ENCODE results near the gene MUC5AC.

- TF ChIP-seq CTCF (IDR thresholded peaks at IDR 0.05; ENCODE audit: poor library complexity, severe bottlenecking) (no peak), EZH2 (IDR thresholded peaks at IDR 0.05; ENCODE audit: borderline replicate concordance, insufficient read depth, low read length, poor library complexity, severe bottlenecking) (no peak), EP300 (conservative IDR thresholded peaks at IDR 0.05; ENCODE audit: poor library complexity, severe bottlenecking) (no peak), MXI1 (conservative IDR thresholded peaks at IDR 0.05; ENCODE audit: poor library complexity, severe bottlenecking) (no peak), POLR2AphosphoS5 (IDR thresholded peaks at IDR 0.05) (no peak), RAD21 (conservative IDR thresholded peaks at IDR 0.05) (no peak), SMC3 (conservative IDR thresholded peaks at IDR 0.05; ENCODE audit: poor library complexity) (no peak), TAF1 (IDR thresholded peaks at IDR 0.05; ENCODE audit: low read depth) (no peak)
- TF ChIP-seq, protein P1, sequence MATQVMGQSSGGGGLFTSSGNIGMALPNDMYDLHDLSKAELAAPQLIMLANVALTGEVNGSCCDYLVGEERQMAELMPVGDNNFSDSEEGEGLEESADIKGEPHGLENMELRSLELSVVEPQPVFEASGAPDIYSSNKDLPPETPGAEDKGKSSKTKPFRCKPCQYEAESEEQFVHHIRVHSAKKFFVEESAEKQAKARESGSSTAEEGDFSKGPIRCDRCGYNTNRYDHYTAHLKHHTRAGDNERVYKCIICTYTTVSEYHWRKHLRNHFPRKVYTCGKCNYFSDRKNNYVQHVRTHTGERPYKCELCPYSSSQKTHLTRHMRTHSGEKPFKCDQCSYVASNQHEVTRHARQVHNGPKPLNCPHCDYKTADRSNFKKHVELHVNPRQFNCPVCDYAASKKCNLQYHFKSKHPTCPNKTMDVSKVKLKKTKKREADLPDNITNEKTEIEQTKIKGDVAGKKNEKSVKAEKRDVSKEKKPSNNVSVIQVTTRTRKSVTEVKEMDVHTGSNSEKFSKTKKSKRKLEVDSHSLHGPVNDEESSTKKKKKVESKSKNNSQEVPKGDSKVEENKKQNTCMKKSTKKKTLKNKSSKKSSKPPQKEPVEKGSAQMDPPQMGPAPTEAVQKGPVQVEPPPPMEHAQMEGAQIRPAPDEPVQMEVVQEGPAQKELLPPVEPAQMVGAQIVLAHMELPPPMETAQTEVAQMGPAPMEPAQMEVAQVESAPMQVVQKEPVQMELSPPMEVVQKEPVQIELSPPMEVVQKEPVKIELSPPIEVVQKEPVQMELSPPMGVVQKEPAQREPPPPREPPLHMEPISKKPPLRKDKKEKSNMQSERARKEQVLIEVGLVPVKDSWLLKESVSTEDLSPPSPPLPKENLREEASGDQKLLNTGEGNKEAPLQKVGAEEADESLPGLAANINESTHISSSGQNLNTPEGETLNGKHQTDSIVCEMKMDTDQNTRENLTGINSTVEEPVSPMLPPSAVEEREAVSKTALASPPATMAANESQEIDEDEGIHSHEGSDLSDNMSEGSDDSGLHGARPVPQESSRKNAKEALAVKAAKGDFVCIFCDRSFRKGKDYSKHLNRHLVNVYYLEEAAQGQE (IDR thresholded peaks at IDR 0.05; ENCODE audit: borderline replicate concordance): no peak
Measured at GRCh38 chr11:1178201-1178885, 20.6 kb downstream of the MUC5AC start.
